GM03348 (cell line): Measurements from ENCODE around the gene VOPP1.
A peak's percentile ranks its signal among the peaks of the same experiment; 100 is the strongest.
"Not testable (repeated sequence)": the region's sequence is repeated elsewhere in the genome, so short reads cannot be mapped to it uniquely, and the experiment has no call there.

Experiments
- DNase-seq: peaks from one replicate; pipeline ENCODE4 v3.0.0; 2012; ENCODE audit warnings: low spot score

The VOPP1 gene

DNA sequence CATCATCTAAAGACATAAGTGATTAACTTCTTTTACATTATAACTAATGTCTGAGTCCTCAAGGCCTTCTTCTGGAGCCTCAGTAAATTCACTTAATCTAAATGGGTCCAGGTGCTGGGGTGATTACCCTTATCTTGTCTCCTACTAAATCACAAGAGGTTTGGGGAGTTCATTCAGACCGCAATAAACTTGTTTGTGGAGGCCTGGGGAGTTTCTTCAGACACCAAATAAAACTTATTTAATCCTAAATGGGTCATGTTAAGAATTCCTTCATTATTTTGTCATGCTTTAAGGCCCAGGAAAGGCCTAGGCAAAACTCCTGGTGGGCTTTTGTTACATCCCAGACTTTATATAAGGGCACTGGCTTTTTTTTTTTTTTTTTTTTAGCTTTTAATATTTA is 62.1 kb downstream of the VOPP1 start:
- DNase-seq = not testable (repeated sequence)

DNA sequence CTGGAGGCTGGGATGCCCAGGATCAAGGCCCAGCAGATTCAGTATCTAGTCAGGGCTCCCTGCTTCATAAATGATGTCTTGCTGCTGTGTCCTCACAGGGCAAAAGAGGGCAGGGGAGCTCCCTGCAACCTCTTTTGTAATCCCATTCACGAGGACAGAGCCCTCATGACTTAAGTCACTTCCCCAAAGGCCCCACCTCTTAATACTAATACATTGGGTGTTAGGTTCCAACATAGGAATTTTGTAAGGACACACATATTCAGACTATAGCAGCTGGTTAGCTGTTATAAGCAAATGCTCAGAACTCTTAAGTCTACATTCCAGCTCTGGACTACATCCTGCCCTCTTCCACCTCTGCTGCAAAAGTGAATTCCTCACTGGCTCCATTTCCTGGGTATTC is 63.0 kb downstream of the VOPP1 start:
- DNase-seq = peak; percentile 36

DNA sequence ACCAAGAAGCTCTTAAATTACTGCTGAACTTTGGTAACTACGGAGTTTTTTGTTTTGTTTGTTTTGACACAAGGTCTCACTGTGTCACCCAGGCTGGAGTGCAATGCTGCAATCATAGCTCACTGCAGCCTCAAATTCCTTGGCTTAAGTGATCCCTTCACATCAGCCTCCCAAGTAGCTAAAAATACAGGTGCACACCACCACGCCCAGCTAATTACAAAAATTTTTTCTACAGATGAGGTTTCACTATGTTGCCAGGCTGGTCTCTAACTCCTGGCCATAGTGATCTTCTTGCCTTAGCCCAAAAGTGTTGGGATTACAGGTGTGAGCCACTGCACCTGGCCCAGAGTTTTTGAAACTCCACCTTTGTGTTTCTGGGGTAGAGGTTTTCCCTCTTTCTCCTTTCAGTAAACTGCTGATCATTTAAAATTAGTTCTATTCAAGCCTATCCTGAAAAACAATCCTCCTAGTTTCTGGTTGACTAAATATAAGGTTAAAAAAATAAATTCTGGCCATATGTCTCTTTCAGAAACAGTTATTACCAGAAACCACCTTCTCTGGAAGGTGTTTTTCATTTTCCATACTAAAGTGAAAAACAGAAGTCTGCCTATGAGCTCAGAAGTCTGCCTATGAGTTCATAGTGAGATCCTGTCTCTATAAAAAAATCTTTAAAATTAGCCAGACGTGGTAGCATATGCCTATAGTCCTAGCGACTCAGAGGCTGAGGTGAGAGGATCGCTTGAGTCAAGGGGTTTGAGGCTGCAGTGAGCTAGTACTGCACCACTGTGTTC is 63.9 kb downstream of the VOPP1 start:
- no peak for DNase-seq

DNA sequence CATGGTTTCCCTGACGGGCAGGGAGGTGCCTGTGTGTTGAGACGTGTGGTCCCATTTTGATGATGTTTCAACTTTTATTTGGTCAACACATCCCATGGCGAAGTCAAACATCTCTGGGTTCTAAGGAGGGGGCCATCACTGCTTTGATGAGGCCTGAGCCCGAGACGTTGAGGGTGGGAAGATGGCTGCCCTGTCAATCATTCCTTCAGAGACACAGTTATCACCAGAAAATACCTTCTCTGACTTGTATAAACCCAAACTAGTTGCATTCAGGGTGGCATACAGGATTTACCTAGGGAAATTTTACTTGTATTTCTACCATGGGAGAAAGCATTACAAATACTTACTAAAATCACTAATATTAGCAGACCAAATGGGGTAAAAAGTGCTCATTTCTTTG is 64.6 kb downstream of the VOPP1 start:
- no peak for DNase-seq

DNA sequence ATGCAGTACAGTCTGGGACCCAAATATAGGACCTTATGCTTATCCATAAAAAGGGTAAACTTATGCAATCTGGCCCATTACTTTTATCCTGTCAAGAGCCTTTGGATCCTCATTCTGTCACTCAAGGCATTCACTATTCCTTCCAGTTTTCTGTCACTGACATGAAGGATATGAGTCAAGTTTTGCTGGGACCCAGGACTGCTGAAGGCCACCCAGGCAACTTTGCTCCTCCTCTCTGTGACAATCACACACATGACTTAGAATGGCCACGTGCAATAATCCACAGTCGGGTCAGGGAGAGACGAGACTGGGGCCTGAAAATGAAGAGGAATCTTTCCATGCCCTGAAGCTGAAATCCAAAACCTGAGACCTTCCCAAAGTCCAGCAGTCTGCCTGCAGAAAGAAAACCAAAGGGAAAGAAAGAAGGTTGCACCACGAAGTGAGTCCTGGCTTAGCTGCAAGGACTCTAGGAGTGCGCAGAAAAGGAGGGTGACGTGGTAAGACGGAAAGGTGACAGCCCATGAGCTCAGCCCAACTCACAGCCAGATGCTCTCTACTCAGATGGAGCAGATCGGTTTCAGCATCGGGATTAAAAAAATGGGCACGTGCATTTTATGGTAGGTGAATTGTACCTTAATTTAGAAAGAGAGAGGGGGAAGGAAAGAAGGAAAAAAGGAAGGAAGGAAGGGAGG is 67.2 kb downstream of the VOPP1 start:
- no peak for DNase-seq

DNA sequence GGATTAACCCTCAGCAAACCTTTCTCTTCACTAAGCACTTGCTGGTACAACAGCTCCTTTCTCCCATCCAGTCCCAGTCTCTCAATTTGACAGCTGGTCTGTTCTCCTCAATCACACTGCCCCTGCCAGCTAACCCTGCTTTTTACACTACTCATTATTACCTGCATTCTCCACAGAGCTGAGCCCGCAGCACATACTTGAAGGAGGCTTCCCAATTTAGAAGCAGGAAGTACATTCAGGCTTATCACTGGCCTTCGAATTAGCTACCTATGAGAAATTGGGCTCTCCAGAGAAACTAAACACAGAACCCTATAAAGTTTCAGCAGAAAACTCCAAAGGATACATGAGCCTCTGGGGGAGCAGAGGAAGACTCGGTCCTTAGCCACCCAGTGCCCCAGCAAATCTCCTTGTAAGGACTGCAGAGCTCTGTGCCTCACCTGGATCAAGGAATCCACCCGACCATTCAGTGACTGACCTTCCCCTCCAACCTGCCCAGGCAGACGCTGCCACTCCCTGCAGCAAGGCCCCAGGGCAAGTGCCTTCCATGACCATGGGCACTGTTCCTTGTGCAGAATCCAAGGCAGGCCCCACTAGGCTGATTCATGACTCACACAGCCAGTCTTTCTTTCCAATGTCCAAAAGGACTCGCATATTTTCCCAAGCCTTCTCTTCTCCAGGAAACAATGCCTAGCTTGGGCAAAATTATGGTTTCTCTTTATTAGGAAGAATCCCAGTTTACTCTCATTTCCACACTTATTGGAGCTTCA is 68.0 kb downstream of the VOPP1 start:
- DNase-seq = peak; percentile 64

DNA sequence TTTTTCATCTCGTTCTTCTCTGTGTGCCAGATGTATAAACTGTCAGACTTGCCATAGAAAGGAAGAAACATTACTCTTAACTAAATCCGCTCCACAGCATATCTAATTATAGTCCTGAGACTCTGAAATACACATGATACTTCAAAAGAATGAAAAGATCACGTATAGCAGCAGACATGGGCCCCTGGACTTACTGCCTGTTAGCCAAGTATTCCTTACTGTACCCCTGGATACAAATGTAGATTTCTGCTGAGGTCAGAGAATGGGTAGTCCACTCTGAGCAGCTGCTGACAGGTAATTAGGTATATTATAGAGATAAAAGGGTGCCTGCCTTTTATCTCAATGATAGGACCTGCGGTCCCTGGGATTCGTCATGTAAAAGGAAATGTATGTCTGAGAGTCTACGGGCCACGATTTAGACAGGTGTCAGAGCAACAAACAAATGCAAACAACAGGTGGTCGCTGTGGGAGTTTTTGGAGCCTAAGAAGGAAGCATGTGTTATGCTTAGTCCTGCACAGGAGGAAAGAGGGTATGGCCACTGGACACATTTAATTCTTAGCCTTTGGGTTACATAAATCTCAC is 69.4 kb downstream of the VOPP1 start:
- no peak for DNase-seq

DNA sequence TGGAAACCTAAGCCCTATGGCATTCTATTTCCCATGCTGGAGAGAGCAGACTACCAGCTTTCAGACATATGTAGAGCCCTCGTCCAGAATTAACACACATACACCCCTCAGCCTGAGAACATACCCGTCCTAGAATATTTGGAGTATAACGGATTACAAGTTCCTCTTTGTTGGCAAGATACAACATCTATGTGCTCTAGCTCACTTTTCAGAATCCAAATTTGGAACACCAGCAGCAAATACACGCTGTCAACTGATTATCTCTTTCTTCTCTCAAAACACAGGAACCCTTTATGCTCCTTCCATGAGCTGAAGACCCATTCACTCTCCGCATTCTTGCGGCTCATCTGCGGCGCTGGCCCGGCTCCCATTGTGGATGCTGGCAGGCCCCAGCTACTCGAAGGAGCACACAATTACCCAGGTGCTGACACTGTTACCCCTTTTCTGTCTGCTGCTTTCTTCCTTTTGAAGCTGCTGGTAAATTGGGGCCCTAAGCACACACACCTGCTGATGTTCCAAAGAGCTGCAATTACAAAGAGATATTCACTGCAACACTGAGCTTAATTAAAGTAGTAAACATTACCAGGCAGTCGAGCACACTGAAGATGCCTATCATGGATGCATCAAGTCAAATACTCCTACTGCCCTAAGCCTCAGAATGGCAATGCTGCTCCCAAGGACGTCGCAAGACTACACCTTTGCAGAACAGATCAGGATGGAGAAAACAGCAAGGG is 70.0 kb downstream of the VOPP1 start:
- no peak for DNase-seq

DNA sequence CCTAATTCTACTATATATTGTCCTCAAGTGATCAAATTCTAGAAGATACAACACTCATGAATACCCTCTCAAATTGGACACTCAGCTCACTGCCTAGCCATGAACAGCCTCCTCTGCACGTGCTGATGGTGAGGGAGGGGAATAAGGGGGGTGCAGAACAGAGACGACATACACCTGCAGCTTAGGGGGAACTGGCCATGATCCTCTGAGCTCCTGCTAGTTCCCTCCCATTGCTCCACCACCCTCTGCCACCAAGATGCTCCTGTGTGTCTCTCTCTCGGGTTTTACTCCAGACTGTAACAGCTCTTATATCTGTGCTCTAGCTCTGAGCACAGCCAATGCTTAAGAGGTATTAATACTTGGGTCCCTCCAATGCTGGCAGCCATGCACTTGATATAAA is 70.7 kb downstream of the VOPP1 start:
- DNase-seq = no peak

DNA sequence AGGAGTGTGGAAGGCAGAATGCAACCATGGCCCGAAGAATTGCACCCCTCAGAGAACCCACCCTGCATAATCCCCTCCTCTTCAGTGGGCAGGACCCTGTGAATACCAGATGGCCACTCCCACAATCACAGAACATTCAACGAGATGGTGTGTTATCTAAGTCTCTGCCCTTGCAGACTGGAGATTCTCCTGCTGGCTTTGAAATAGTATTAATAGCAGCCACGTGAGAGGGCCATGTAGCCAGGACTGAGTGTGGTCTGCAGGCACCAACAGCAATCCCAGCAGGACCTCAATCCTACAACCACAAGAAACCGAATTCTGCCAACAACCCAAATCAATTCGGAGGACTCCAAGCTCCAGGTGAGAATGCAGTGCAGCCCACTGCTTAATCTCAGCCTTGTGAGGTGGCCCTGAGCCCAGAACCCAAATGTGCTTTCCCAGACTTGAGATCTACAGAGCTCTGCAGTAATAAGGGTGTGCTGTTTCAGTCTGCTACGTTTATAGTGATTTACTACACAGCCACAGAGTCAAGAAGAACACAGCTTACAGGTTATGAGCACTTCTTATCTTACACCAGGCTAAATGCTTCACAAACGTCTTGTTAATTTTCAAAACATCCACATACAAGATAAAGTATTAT is 72.1 kb downstream of the VOPP1 start:
- no peak for DNase-seq

DNA sequence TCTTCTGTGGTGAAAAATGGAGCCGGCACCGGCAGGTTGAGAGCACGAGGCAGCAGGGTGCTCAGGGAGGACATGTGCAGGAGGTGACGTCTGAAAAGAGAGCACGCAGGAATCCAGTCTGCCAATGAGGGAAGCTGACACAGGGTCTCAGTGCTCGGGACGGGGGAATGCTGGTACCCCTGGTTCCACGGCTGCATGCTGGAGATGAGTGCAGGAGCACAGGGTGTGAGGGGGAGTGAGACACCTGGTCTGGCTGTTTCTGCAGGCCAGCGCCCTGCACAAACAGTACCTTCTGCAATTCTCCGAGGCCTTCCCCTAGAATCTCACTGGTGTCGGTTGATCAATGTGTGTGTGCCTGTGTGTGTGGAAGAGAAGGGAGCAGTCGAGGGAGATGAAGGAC is 72.7 kb downstream of the VOPP1 start:
- DNase-seq = no peak

DNA sequence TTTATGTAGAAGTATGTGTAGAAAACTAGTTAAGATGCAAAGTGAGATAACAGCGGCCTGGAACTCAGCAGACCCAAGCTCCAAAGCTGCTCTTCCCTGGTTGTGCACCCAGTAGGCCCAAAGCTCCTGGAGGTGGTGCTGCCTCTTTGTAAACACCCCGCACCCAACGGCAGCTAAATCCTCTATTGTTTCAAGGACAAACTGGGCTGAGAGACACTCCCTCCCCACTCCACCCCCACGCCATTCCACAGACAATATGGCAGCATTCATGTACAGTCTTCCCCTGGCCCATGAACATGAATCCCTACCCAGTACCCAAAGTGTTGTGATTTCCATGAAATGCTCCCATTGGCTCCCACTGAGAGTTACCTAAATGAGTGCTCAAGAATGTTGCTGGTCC is 73.5 kb downstream of the VOPP1 start:
- no peak for DNase-seq

DNA sequence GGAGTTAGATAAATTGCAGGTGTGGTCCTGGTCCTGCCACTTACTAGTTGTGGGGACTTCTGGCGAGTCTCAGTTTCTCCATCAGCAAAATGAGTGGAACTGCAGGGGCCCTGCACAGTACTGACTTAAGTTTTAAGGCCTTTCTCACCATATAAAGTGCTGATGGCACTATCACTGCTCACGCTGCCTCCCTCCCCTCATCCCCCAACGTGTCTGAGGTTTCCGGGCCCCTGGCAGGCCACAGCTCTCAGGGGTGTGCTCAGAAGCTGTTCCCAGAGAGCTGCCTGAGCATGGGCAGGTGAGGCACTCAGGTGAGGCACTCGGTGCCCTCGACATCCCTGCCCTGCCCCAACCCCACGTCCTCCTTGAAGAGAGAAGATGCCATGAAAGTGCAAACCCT is 74.2 kb downstream of the VOPP1 start:
- DNase-seq = no peak

DNA sequence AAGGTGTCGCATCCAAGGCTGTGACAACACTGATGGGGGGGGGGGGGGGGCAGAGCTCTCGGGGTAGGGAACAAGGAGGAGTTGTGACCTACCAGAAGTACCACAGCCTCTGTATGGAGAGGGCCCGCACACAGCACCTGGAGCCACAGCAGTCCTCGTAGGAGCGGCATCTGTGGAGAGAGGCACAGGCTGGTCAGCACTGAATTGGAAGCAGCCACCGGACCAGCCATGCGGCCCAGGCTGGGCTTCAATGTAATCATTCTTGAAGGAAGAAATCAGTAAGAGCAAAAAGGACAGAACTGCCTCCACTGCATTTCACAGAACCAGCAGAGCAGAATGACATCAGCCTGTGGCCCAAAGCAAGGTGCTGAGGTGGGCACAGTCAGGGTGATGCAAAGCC is 74.8 kb downstream of the VOPP1 start:
- DNase-seq = no peak

DNA sequence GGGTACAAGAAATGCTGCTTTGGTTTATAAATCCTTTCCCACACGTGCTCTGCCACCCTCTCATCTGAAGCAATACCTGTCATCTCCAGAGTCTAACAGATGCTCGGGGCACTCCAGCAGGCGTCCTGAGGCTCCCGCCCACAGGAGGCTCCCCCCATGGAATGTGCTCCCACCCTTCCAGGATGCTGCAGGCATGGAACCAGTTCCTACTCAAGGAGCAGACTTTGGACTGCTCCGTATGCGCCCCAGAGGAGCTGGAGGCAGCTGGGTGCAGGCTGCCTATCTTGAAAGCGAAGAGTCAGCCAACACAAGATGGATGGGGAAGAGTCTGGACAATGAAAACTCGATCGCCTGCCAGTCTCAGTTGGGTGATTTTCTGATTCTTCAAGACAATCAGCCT is 75.4 kb downstream of the VOPP1 start:
- DNase-seq = no peak

DNA sequence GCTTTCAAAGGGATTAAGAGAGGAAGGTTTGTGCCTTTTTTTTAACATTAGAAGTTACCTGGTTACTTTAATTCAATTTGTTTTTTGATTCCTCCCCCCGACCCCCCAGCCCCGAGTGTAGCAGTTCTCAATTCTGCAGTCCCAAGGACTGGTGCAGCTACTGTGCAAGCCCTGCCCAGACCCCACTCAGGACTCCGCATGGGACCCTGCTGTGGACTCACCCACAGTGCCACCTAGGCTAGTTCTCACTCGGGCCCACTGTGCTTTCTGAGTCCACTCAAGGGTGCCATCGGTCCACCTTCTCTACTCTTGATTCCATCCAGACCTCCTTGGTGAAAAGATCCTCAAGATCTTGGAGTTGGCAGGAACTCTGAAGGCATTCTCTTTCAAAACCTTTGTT is 77.4 kb downstream of the VOPP1 start:
- DNase-seq = no peak

DNA sequence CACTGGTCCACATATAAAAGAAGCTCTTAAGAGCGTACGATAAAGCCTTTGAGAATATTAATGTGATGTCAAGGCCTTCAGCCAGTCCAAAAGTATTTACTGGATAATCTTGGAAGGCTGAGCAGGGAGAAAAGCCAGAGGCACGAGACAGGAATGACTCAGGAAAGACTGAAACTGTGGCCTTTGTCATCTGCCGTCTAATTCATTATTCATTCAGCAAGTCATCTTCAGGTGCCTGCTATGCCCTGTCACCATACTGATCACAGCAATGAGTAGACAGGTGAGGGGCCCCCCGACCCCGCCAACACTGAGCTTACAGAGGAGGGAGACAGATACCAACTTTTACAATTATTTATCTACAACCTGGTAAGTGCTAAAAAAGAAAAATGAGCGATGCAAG is 78.9 kb downstream of the VOPP1 start:
- DNase-seq = peak; percentile 31

DNA sequence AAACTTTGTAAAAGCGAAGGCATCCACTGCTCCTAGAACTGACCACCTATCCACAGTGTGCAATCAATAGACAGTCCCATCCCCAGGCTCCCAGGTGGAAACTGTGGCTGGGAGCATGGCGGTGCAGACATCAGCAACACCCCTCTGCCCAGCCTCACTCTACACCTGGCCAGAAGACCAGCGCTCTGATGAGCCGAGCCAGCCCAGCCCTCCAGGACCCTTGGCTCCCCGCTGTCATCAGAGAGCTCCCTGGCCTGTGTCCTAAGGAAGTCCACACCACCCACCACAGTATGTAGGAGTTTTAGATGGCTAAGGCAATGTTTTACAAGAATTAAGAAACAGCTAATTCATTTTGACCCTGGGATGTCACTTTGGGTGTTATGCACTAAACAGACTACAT is 81.0 kb downstream of the VOPP1 start:
- no peak for DNase-seq

DNA sequence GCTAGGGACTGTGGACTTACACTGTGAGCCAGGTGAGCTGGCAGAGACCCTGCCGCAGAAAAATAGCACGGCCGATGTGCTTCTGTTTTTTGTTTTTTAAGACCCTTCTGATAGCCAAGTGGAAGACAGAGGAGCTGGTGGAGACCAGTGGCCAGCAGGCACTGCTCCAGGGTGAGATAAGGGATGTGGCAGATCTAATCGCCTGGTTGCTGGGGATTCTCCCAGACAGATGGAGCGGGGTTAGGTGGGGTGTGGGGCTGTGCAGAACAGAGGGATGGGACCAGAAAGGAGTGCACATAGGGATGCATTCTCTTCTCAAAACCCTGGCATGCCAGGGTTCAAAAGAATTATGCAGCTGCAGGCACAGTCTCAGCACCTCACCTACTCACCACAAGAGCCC is 82.2 kb downstream of the VOPP1 start:
- no peak for DNase-seq

DNA sequence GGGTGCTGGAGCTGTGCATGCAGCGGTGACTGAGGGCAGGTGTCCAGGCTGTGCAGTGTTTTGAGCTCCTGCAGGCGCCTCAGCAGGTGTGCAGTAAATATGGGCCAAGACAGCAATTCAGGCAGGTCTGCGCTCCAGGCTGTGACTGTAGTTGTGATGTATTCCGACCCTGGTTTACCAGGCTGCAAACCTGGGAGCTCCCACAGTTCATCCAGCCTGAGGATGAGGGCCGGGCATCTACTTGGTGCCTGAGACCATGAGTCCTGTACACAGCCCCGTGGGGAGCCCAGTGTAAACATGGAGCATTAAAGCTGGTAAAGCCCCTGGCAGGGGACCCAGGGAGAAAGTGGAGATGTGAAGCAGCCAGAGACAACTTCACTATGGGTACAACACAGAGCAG is 82.8 kb downstream of the VOPP1 start:
- no peak for DNase-seq

DNA sequence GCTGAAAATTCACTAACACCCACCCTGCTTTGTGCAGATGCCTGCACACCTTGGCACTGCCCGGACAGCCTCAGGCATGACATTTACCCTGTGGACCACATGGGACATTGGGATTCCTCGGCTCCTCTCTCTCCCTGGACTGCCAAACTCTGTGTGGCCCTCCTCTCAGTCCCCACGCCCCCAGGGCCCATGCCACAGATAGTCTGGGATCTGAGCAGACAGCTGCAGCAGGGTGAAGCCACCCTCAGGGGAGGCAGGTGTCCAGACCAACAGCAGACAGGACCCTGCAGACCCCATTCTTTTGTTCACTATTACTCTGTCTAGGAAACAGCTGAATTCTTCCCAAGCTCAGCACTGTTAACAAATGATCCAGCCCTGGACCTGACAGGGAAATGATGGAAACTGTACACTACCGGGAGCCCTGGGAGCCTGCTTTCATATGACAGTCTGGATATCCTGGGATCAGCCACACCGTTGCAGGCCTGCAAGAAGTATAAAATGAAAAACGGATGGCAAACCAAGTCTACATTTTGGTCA is 83.4 kb downstream of the VOPP1 start:
- no peak for DNase-seq
